Vagina (tissue), 2 donors: ENCODE measurements around the gene ZCCHC12. TPM values are rescaled to one million over a fixed set of nuclear protein-coding genes. Genes with fewer than 3 reads are reported as not detected.

Experiments
- DNase-seq, 2 donors: peaks; one replicate each; pipeline ENCODE4 v3.0.0-alpha.2; 2017; ENCODE audit errors: extremely low spot score in 2 of 2
- H3K27ac ChIP-seq: fragments of 200-600 bp; sonication (generic); one replicate; pipeline ENCODE4 v1.5.1; 2019
- H3K27me3 ChIP-seq: fragments of 200-600 bp; sonication (generic); one replicate; pipeline ENCODE4 v1.5.1; 2019
- H3K36me3 ChIP-seq, 2 donors: fragments of 200-600 bp; sonication (generic); one replicate each; pipeline ENCODE4 v1.5.1; 2017 to 2019
- H3K4me1 ChIP-seq: fragments of 200-600 bp; sonication (generic); one replicate; pipeline ENCODE4 v1.5.1; 2019
- H3K4me3 ChIP-seq, 2 donors: fragments of 200-600 bp; sonication (generic); 1 replicate in 1 of 2; 2 replicates in 1 of 2; pipeline ENCODE4 v1.5.1; 2016 to 2019
- H3K9me3 ChIP-seq: fragments of 200-600 bp; sonication (generic); one replicate; pipeline ENCODE4 v1.5.1; 2019
- CTCF ChIP-seq, 3 experiments: fragments of 450-650 bp in 2 of 3; fragments of 200-600 bp in 1 of 3; sonication (generic) in 1 of 3; IDR thresholded peaks; one replicate each; pipeline ENCODE4 v1.5.1; 2017 to 2019; ENCODE audit warnings: antibody characterized with exemption in 3 of 3, mild to moderate bottlenecking in 2 of 3, moderate library complexity in 2 of 3
- POLR2A ChIP-seq, 2 donors: fragments of 450-650 bp; IDR thresholded peaks; one replicate each; pipeline ENCODE4 v1.6.1; 2017; ENCODE audit warnings: antibody characterized with exemption in 2 of 2, mild to moderate bottlenecking in 2 of 2, moderate library complexity in 2 of 2
- POLR2AphosphoS5 ChIP-seq, 2 donors: sonication (generic); formaldehyde crosslinking; IDR thresholded peaks; one replicate each; pipeline ENCODE4 v1.9.0; 2017; ENCODE audit warnings: antibody characterized with exemption in 2 of 2, mild to moderate bottlenecking in 2 of 2, low read depth in 1 of 2; ENCODE audit not compliant: insufficient read depth in 1 of 2
- intact Hi-C: fragments of 100-400 bp; cut with DNase I; formaldehyde crosslinking; loops from one replicate; pipeline ENCODE4 v1.15.1; 2023
- total RNA-seq: library from RNA; depleted of rRNA; stranded (reverse); fragments of >200 nt; gene quantifications from one replicate; pipeline ENCODE4 v1.2.3, GENCODE V29; 2016

The ZCCHC12 gene
- total RNA-seq: 3.7 TPM

- DNase-seq: no peak
- no peaks in the 10 kb centered on the region for H3K36me3 ChIP-seq
- no peak for TF ChIP-seq POLR2A (IDR thresholded peaks at IDR 0.05)
- no peak for TF ChIP-seq CTCF (IDR thresholded peaks at IDR 0.05)
- TF ChIP-seq POLR2AphosphoS5 (IDR thresholded peaks at IDR 0.05; ENCODE audit: insufficient read depth in 1 of 2, low read depth in 1 of 2): no peak
- no peaks in the 10 kb centered on the region for H3K9me3 ChIP-seq
- H3K27ac ChIP-seq: no peak within 1 kb of the TSS
- no peaks in the 10 kb centered on the region for H3K27me3 ChIP-seq
- peaks cover 11% of the 10 kb centered on the region for H3K4me1 ChIP-seq
- intact Hi-C loops: no loop called here
- peak within 1 kb of the TSS; percentile 34 to 42 for H3K4me3 ChIP-seq
Measured at GRCh38 chrX:118823263-118824172, at the start of gene ZCCHC12. TSS of gene ZCCHC12 (plus strand) at chrX:118823824. CDS start at chrX:118825245, 1,421 bp downstream.

GRCh38 chrX:118779581-118779980 is 44.0 kb upstream of the ZCCHC12 start:
- DNase-seq: no peak
- Histone ChIP-seq H3K27me3 (no peaks in the 10 kb centered on the region), H3K4me3 (no peak overlapping the region), H3K9me3 (no peaks in the 10 kb centered on the region), H3K27ac (no peak overlapping the region), H3K36me3 (no peaks in the 10 kb centered on the region), H3K4me1 (no peaks in the 10 kb centered on the region)
- TF ChIP-seq POLR2AphosphoS5 (IDR thresholded peaks at IDR 0.05; ENCODE audit: insufficient read depth in 1 of 2, low read depth in 1 of 2) (no peak), CTCF (IDR thresholded peaks at IDR 0.05) (no peak), POLR2A (IDR thresholded peaks at IDR 0.05) (no peak)
- intact Hi-C loops: no loop called here

GRCh38 chrX:118780509-118780908 is 43.1 kb upstream of the ZCCHC12 start:
- Histone ChIP-seq H3K27me3 (no peaks in the 10 kb centered on the region), H3K4me1 (no peaks in the 10 kb centered on the region), H3K36me3 (no peaks in the 10 kb centered on the region), H3K4me3 (no peak overlapping the region), H3K27ac (peak overlapping the region; percentile 24), H3K9me3 (no peaks in the 10 kb centered on the region)
- intact Hi-C loops: no loop called here
- no peak for DNase-seq
- no peak for TF ChIP-seq POLR2A (IDR thresholded peaks at IDR 0.05)
- no peak for TF ChIP-seq CTCF (IDR thresholded peaks at IDR 0.05)
- no peak for TF ChIP-seq POLR2AphosphoS5 (IDR thresholded peaks at IDR 0.05; ENCODE audit: insufficient read depth in 1 of 2, low read depth in 1 of 2)

GRCh38 chrX:118780911-118781310 is 42.7 kb upstream of the ZCCHC12 start:
- intact Hi-C loops: no loop called here
- H3K36me3 ChIP-seq: no peaks in the 10 kb centered on the region
- TF ChIP-seq POLR2A (IDR thresholded peaks at IDR 0.05): no peak
- no peaks in the 10 kb centered on the region for H3K4me1 ChIP-seq
- no peaks in the 10 kb centered on the region for H3K9me3 ChIP-seq
- no peak overlapping the region for H3K4me3 ChIP-seq
- no peaks in the 10 kb centered on the region for H3K27me3 ChIP-seq
- H3K27ac ChIP-seq: peak overlapping the region; percentile 24
- no peak for DNase-seq

GRCh38 chrX:118795528-118796280 is 27.9 kb upstream of the ZCCHC12 start:
- no peaks in the 10 kb centered on the region for H3K9me3 ChIP-seq
- H3K36me3 ChIP-seq: no peaks in the 10 kb centered on the region
- intact Hi-C loops: no loop called here
- TF ChIP-seq POLR2A (IDR thresholded peaks at IDR 0.05) (no peak), POLR2AphosphoS5 (IDR thresholded peaks at IDR 0.05; ENCODE audit: insufficient read depth in 1 of 2, low read depth in 1 of 2) (no peak), CTCF (IDR thresholded peaks at IDR 0.05) (no peak)
- DNase-seq: no peak
- no peaks in the 10 kb centered on the region for H3K4me1 ChIP-seq
- H3K4me3 ChIP-seq: no peak overlapping the region
- no peaks in the 10 kb centered on the region for H3K27me3 ChIP-seq
- peak overlapping the region; percentile 27 for H3K27ac ChIP-seq
